ENCODE results near the gene USP4.

Gene USP4

GRCh38 chr3:49294343-49294742 lies 45.5 kb downstream of the USP4 start:
- DNase-seq, result no peak

- no peak for DNase-seq
Observed at GRCh38 chr3:49283997-49284396, 55.9 kb downstream of the USP4 start.

GRCh38 chr3:49279376-49279775 lies 60.5 kb downstream of the USP4 start:
- DNase-seq, result peak; percentile 26

- no peak for DNase-seq
Observed at GRCh38 chr3:49278548-49278947, 61.3 kb downstream of the USP4 start.

GRCh38 chr3:49277383-49277775 lies 62.5 kb downstream of the USP4 start:
- peak; percentile 8 for DNase-seq

GRCh38 chr3:49276475-49277382 lies 63.1 kb downstream of the USP4 start, which contains the start of gene C3orf62:
Gene C3orf62 (minus strand): TSS chr3:49277232. CDS start chr3:49276872, 360 bp downstream.
- DNase-seq, result peak; percentile 84

- no peak for DNase-seq
Observed at GRCh38 chr3:49273825-49274532, 65.9 kb downstream of the USP4 start.

GRCh38 chr3:49271047-49271446 lies 68.8 kb downstream of the USP4 start:
- no peak for DNase-seq

- DNase-seq, result no peak
Observed at GRCh38 chr3:49270156-49270500, 69.7 kb downstream of the USP4 start.

GRCh38 chr3:49269443-49270155 lies 70.3 kb downstream of the USP4 start:
- no peak for DNase-seq

GRCh38 chr3:49266410-49267095 lies 73.3 kb downstream of the USP4 start:
- no peak for DNase-seq

- DNase-seq, result no peak
Observed at GRCh38 chr3:49265661-49266386, 74.0 kb downstream of the USP4 start.

GRCh38 chr3:49263159-49263889 lies 76.5 kb downstream of the USP4 start:
- DNase-seq, result no peak

- no peak for DNase-seq
Observed at GRCh38 chr3:49260806-49261324, 79.0 kb downstream of the USP4 start.

GRCh38 chr3:49257187-49257586 lies 82.7 kb downstream of the USP4 start:
- no peak for DNase-seq

- no peak for DNase-seq
Observed at GRCh38 chr3:49255718-49256511, 83.9 kb downstream of the USP4 start.

- no peak for DNase-seq
Observed at GRCh38 chr3:49255112-49255511, 84.7 kb downstream of the USP4 start.

- no peak for DNase-seq
Observed at GRCh38 chr3:49253512-49253911, 86.3 kb downstream of the USP4 start.

- no peak for DNase-seq
Observed at GRCh38 chr3:49248840-49249227, 91.0 kb downstream of the USP4 start.

GRCh38 chr3:49244581-49245205 lies 95.2 kb downstream of the USP4 start:
- no peak for DNase-seq

Measured in fibroblast of skin of right quadriceps (primary cell).